RWPE2 (cell line): ENCODE measurements around the gene ASCC1.

Source experiments
- ATAC-seq: fragments of 200-7000 bp; cut with Tn5 transposase; 3 replicates; pipeline ENCODE4 v1.9.1; 2021; ENCODE audit warnings: low read depth
- DNase-seq: peaks from one replicate; pipeline ENCODE4 v3.0.0-alpha.2; 2020; ENCODE audit warnings: low spot score
- H3K27ac ChIP-seq: fragments of 450-650 bp; 2 replicates; pipeline ENCODE4 v1.5.1; 2017; ENCODE audit warnings: mild to moderate bottlenecking; ENCODE audit not compliant: poor library complexity, severe bottlenecking
- H3K27me3 ChIP-seq: fragments of 250-450 bp; sonication (Bioruptor Pico); 2 replicates; pipeline ENCODE4 v1.5.1; 2021; ENCODE audit warnings: mild to moderate bottlenecking, moderate library complexity; ENCODE audit not compliant: insufficient read depth, poor library complexity, severe bottlenecking
- H3K36me3 ChIP-seq: fragments of 250-450 bp; sonication (Bioruptor Pico); 2 replicates; pipeline ENCODE4 v1.5.1; 2020; ENCODE audit warnings: low read depth, mild to moderate bottlenecking, moderate library complexity
- H3K4me1 ChIP-seq: fragments of 250-450 bp; sonication (Bioruptor Pico); 2 replicates; pipeline ENCODE4 v1.5.1; 2021; ENCODE audit warnings: mild to moderate bottlenecking, moderate library complexity; ENCODE audit not compliant: insufficient read depth, poor library complexity, severe bottlenecking
- H3K4me3 ChIP-seq: fragments of 250-450 bp; sonication (Bioruptor Pico); 2 replicates; pipeline ENCODE4 v1.5.1; 2021; ENCODE audit warnings: mild to moderate bottlenecking, moderate library complexity; ENCODE audit not compliant: severe bottlenecking
- H3K9me3 ChIP-seq: fragments of 250-450 bp; sonication (Bioruptor Pico); 2 replicates; pipeline ENCODE4 v1.5.1; 2021; ENCODE audit warnings: mild to moderate bottlenecking, moderate library complexity; ENCODE audit not compliant: severe bottlenecking
- CTCF ChIP-seq: fragments of 450-650 bp; IDR thresholded peaks from one replicate; pipeline ENCODE4 v1.5.1; 2017; ENCODE audit warnings: mild to moderate bottlenecking, moderate library complexity; ENCODE audit not compliant: poor library complexity, severe bottlenecking

Gene ASCC1

GRCh38 chr10:72066318-72067284, 149.5 kb downstream of the ASCC1 start:
- Histone ChIP-seq H3K9me3 (no peaks in the 10 kb centered on the region), H3K27ac (no peak overlapping the region), H3K4me1 (no peaks in the 10 kb centered on the region), H3K4me3 (no peak overlapping the region), H3K36me3 (no peaks in the 10 kb centered on the region), H3K27me3 (no peaks in the 10 kb centered on the region)
- no peak for TF ChIP-seq CTCF
- ATAC-seq (no peak), DNase-seq (no peak)

- Histone ChIP-seq H3K9me3 (no peaks in the 10 kb centered on the region), H3K27me3 (no peaks in the 10 kb centered on the region), H3K4me1 (no peaks in the 10 kb centered on the region), H3K4me3 (no peak overlapping the region), H3K27ac (no peak overlapping the region), H3K36me3 (no peaks in the 10 kb centered on the region)
- TF ChIP-seq CTCF: no peak
- no peak for ATAC-seq
- no peak for DNase-seq
Measured at GRCh38 chr10:72065439-72066025, 150.5 kb downstream of the ASCC1 start.

- H3K4me3 ChIP-seq: no peak overlapping the region
- H3K36me3 ChIP-seq: no peaks in the 10 kb centered on the region
- H3K4me1 ChIP-seq: no peaks in the 10 kb centered on the region
- DNase-seq (no peak), ATAC-seq (peak; percentile 71)
- no peaks in the 10 kb centered on the region for H3K9me3 ChIP-seq
- no peaks in the 10 kb centered on the region for H3K27me3 ChIP-seq
- no peak for TF ChIP-seq CTCF
- no peak overlapping the region for H3K27ac ChIP-seq
Measured at GRCh38 chr10:72063703-72064391, 152.2 kb downstream of the ASCC1 start.

GRCh38 chr10:72062832-72063702, 153.0 kb downstream of the ASCC1 start:
- TF ChIP-seq CTCF: no peak
- no peaks in the 10 kb centered on the region for H3K9me3 ChIP-seq
- H3K27me3 ChIP-seq: no peaks in the 10 kb centered on the region
- H3K4me3 ChIP-seq: no peak overlapping the region
- DNase-seq (no peak), ATAC-seq (no peak)
- no peak overlapping the region for H3K27ac ChIP-seq
- H3K36me3 ChIP-seq: no peaks in the 10 kb centered on the region
- no peaks in the 10 kb centered on the region for H3K4me1 ChIP-seq
